ENCODE measurements around the gene TPRA1. TPM values are rescaled to one million over a fixed set of nuclear protein-coding genes. Genes with fewer than 3 reads are reported as not detected.

Gene TPRA1
- total RNA-seq, 1 experiment from 2014 or later: 20.2 TPM

- Histone ChIP-seq H3K27ac (ENCODE audit: low read depth, low read length, poor library complexity, severe bottlenecking) (peak overlapping the region; percentile 96), H3K9me3 (ENCODE audit: low read depth, low read length, poor library complexity, severe bottlenecking) (no peaks in the 10 kb centered on the region), H3K36me3 (ENCODE audit: insufficient read depth, low read length, poor library complexity, severe bottlenecking) (peaks cover 45% of the 10 kb centered on the region), H3K4me1 (ENCODE audit: insufficient read depth, low read length, poor library complexity, severe bottlenecking) (peaks cover 17% of the 10 kb centered on the region), H3K4me3 (ENCODE audit: low read depth, low read length, poor library complexity, severe bottlenecking) (peak overlapping the region; percentile 62), H3K27me3 (replicated peaks; ENCODE audit: insufficient read depth, low read depth, low read length, poor library complexity) (no peaks in the 10 kb centered on the region)
- CTCF ChIA-PET: interaction anchor here (1.4 kb wide), 1 partner anchor 24 kb away, joined by 8 read pairs; no protein-coding TSS in a partner anchor
- intact Hi-C loops (cut with micrococcal nuclease; ENCODE audit: unreplicated experiment): no loop called here
- BruUV-seq (replicated peaks): no TSS peak
- POLR2A ChIA-PET (ENCODE audit: low non-redundant PET): interaction anchor here (0.6 to 0.7 kb wide), 2 partner anchors 57 to 288 kb away, joined by 3 to 6 read pairs; no protein-coding TSS in a partner anchor
- TF ChIP-seq CTCF (conservative IDR thresholded peaks at IDR 0.05; ENCODE audit: low read depth, low read length) (no peak), EZH2 (IDR thresholded peaks at IDR 0.05; ENCODE audit: borderline replicate concordance, low read depth, low read length, poor library complexity, severe bottlenecking) (no peak)
- no peak for DNase-seq (ENCODE audit: low spot score)
These were observed 8.5 kb upstream of the TPRA1 start for GRCh38 chr3:127598841-127599570.

- DNase-seq (ENCODE audit: low spot score): no peak
- Histone ChIP-seq H3K27me3 (replicated peaks; ENCODE audit: insufficient read depth, low read depth, low read length, poor library complexity) (no peaks in the 10 kb centered on the region), H3K9me3 (ENCODE audit: low read depth, low read length, poor library complexity, severe bottlenecking) (no peaks in the 10 kb centered on the region), H3K4me1 (ENCODE audit: insufficient read depth, low read length, poor library complexity, severe bottlenecking) (peaks cover 17% of the 10 kb centered on the region), H3K27ac (ENCODE audit: low read depth, low read length, poor library complexity, severe bottlenecking) (peak overlapping the region; percentile 96), H3K4me3 (ENCODE audit: low read depth, low read length, poor library complexity, severe bottlenecking) (peak overlapping the region; percentile 62), H3K36me3 (ENCODE audit: insufficient read depth, low read length, poor library complexity, severe bottlenecking) (peaks cover 31% of the 10 kb centered on the region)
- BruUV-seq (replicated peaks): TSS peak; percentile 47
- ChIA-PET CTCF (interaction anchor here (0.5 to 1.4 kb wide), 2 partner anchors 16 to 22 kb away, joined by 6 to 8 read pairs; no protein-coding TSS in a partner anchor), POLR2A (ENCODE audit: low non-redundant PET) (interaction anchor here (0.5 to 0.8 kb wide), 3 partner anchors 14 to 331 kb away, joined by 4 to 5 read pairs (median 4); no protein-coding TSS in a partner anchor)
- intact Hi-C loops (cut with micrococcal nuclease; ENCODE audit: unreplicated experiment): no loop called here
- no peak for TF ChIP-seq CTCF (conservative IDR thresholded peaks at IDR 0.05; ENCODE audit: low read depth, low read length)
- no peak for TF ChIP-seq EZH2 (IDR thresholded peaks at IDR 0.05; ENCODE audit: borderline replicate concordance, low read depth, low read length, poor library complexity, severe bottlenecking)
These were observed 6.7 kb upstream of the TPRA1 start for GRCh38 chr3:127597020-127597771.

GRCh38 chr3:127595303-127595702 lies 4.8 kb upstream of the TPRA1 start:
- intact Hi-C loops (cut with micrococcal nuclease; ENCODE audit: unreplicated experiment): no loop called here
- peaks cover 12% of the 10 kb centered on the region for H3K36me3 ChIP-seq (ENCODE audit: insufficient read depth, low read length, poor library complexity, severe bottlenecking)
- DNase-seq (ENCODE audit: low spot score): no peak
- no TSS peak for BruUV-seq (replicated peaks)
- TF ChIP-seq CTCF (conservative IDR thresholded peaks at IDR 0.05; ENCODE audit: low read depth, low read length) (no peak), EZH2 (IDR thresholded peaks at IDR 0.05; ENCODE audit: borderline replicate concordance, low read depth, low read length, poor library complexity, severe bottlenecking) (no peak)
- no peak overlapping the region for H3K27ac ChIP-seq (ENCODE audit: low read depth, low read length, poor library complexity, severe bottlenecking)
- peaks cover 18% of the 10 kb centered on the region for H3K4me1 ChIP-seq (ENCODE audit: insufficient read depth, low read length, poor library complexity, severe bottlenecking)
- POLR2A ChIA-PET (ENCODE audit: low non-redundant PET): no interaction called here
- CTCF ChIA-PET: no interaction called here
- H3K9me3 ChIP-seq (ENCODE audit: low read depth, low read length, poor library complexity, severe bottlenecking): no peaks in the 10 kb centered on the region
- H3K4me3 ChIP-seq (ENCODE audit: low read depth, low read length, poor library complexity, severe bottlenecking): no peak overlapping the region
- H3K27me3 ChIP-seq (replicated peaks; ENCODE audit: insufficient read depth, low read depth, low read length, poor library complexity): no peaks in the 10 kb centered on the region

Data from A673 (cell line).